Right lobe of liver (tissue), 6 donors: ENCODE data around the gene KLHL30. TPM values are rescaled to one million over a fixed set of nuclear protein-coding genes. Genes with fewer than 3 reads are reported as not detected.

Experiments
- ATAC-seq, 4 donors: fragments of 200-7000 bp; cut with Tn5 transposase; one replicate each; pipeline ENCODE4 v1.9.1; 2020; ENCODE audit warnings: mild to moderate bottlenecking in 4 of 4, moderate library complexity in 4 of 4
- DNase-seq, 3 donors: peaks; one replicate each; pipeline ENCODE4 v3.0.0-alpha.2; 2020
- H3K27ac ChIP-seq, 3 donors: fragments of 200-600 bp; one replicate each; pipeline ENCODE4 v1.8.0; 2022
- H3K27me3 ChIP-seq, 2 donors: fragments of 200-600 bp; one replicate each; pipeline ENCODE4 v1.8.0; 2022
- H3K36me3 ChIP-seq, 4 donors: fragments of 200-600 bp; sonication (generic) in 1 of 4; one replicate each; pipeline versions ENCODE4 v1.5.1 to v1.8.0; 2017 to 2022; ENCODE audit warnings: control low read depth in 1 of 4
- H3K4me1 ChIP-seq, 4 donors: fragments of 200-600 bp; sonication (generic) in 1 of 4; one replicate each; pipeline versions ENCODE4 v1.5.1 to v1.8.0; 2017 to 2022; ENCODE audit warnings: control low read depth in 1 of 4
- H3K4me3 ChIP-seq, 3 donors: fragments of 200-600 bp; one replicate each; pipeline ENCODE4 v1.8.0; 2022
- H3K9me3 ChIP-seq, 4 donors: fragments of 200-600 bp; sonication (generic) in 1 of 4; one replicate each; pipeline versions ENCODE4 v1.5.1 to v1.8.0; 2017 to 2022; ENCODE audit warnings: control low read depth in 1 of 4
- CTCF ChIP-seq, 4 donors: fragments of 200-600 bp in 3 of 4; fragments of 450-650 bp in 1 of 4; IDR thresholded peaks; one replicate each; pipeline versions ENCODE4 v1.5.1 to v1.8.0; 2016 to 2022; ENCODE audit warnings: antibody characterized with exemption in 4 of 4, mild to moderate bottlenecking in 2 of 4
- POLR2A ChIP-seq: fragments of 450-650 bp; IDR thresholded peaks from one replicate; pipeline ENCODE4 v1.6.1; 2017; ENCODE audit warnings: antibody characterized with exemption, mild to moderate bottlenecking
- WGBS: methylation state at CpG from one replicate; pipeline ENCODE4 v1.1.6; 2018; ENCODE audit warnings: low coverage, low lambda C conversion rate; ENCODE audit not compliant: insufficient coverage; ENCODE audit errors: missing lambda C conversion rate; 5-methylcytosine and 5-hydroxymethylcytosine counted together
- intact Hi-C, 2 donors: fragments of 100-400 bp; cut with DNase I; formaldehyde crosslinking; loops; one replicate each; pipeline versions ENCODE4 v1.11.2 to v1.14.1; 2022
- total RNA-seq, 6 experiments: library from RNA; depleted of rRNA in 2 of 6; stranded (reverse); fragments of >200 nt in 2 of 6; fragmentation: NEBNext Ultra II Directional in 3 of 6; extraction: Animal tissue kit (Norgen Biotek cat#: 25700) in 3 of 6; gene quantifications; one replicate each; pipeline versions ENCODE4 v1.1.0 to v1.2.4, GENCODE V29; 2016 to 2023
- donor health status: DM: no; HTN: yes; CAD: no.
- donor health status: DM: no; HTN: no; CAD: no.
- donor health status: DM: no; HTN: no; CAD: no.
- donor health status: DM: no; HTN: yes; CAD: no.
- donor health status: DM: no; HTN: yes; CAD: no.

Gene KLHL30
- total RNA-seq, 6 experiments from 2014 or later = 0.04 to 0.19 (median 0.11) TPM; not detected in 2

DNA sequence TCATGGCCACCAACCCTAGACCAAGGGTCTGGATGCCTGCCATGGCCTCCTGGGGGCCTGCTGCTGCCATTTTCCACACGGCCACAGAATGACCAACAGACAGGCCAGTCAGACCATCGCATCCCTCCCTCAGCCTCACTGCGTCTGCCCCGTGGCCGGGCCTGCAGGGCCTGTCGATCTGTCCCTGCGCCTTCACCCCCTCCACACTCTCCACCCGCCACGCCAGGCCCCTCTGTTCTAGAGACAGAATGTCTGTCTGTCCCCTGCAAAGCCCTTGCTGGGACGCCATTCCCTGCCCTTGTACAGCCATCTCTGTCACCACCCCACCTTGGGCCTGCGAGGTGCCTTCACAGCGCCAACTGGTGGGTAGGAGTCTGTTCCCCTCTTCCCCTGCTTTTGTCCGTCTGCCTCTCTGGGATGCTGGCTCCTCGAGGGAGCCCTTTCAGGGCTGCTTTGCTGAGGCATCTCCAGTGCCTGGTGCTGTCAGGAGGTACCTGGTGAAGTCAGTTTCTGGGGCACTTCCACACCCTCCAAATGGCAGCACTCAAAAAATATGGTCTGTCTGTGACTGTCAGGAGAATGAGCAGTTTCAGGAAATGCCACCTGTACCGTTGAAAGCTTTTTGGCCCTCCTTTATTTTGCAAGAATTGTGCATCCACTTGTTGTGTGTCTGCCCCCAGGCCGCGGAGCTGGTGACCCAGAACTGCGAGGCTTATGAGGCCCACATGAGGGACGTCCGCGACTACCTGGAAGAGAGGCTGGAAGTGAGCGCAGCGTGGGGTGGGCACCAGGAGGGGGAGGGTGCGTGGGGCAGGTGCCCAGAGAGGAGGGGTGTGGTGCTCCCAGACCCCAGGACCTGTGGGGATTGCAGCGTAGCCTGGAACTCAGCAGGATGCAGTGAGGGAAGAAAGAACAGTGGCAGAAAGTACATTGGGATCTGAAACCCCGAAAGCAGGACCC is 45.0 kb upstream of the KLHL30 start:
- no peak overlapping the region for H3K4me3 ChIP-seq
- no peaks in the 10 kb centered on the region for H3K36me3 ChIP-seq
- no peak overlapping the region for H3K27ac ChIP-seq
- intact Hi-C loops = no loop called here
- H3K27me3 ChIP-seq = no peaks in the 10 kb centered on the region
- DNase-seq = peak in 1 of 3 donors; percentile 37
- H3K9me3 ChIP-seq = no peaks in the 10 kb centered on the region
- H3K4me1 ChIP-seq = no peaks in the 10 kb centered on the region
- WGBS = 68% methylated on average over 3 of the region's 26 CpGs
- ATAC-seq = no peak
- TF ChIP-seq POLR2A = no peak
- TF ChIP-seq CTCF (IDR thresholded peaks at IDR 0.05) = no peak

DNA sequence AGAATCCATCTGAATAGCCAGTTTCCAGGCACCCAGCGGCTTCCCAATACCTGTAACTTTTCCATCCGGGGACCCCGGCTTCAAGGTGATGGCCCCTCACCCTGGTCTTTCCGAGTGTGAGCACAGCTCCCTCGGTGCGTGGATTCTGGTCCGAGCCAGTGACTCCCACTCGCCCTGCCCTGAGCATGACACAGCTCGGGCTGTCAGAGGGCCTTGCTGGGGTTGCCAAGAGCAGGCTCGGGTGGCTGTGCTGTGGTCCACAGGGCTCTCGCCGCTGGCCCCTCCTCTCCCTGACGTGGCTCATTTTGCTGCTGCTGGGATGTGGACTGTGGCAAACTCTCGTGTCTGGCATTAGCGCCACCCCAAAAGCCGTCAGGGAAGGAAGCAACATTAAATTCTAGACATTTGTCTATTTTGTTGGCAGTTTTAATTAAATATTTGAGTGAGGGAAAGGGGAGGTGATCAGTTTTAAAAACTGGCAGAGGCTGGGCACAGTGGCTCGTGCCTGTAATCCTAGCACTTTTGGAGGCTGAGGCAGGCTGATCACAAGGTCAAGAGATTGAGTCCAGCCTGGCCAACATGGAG is 43.9 kb upstream of the KLHL30 start:
- Histone ChIP-seq H3K27ac (no peak overlapping the region), H3K4me1 (peaks cover 0 to 5% (median 0%) of the 10 kb centered on the region in 4 donors), H3K36me3 (no peaks in the 10 kb centered on the region), H3K4me3 (no peak overlapping the region), H3K9me3 (no peaks in the 10 kb centered on the region), H3K27me3 (no peaks in the 10 kb centered on the region)
- TF ChIP-seq CTCF (IDR thresholded peaks at IDR 0.05) = no peak
- TF ChIP-seq POLR2A = no peak
- DNase-seq (peak in 2 of 3 donors; percentile 38 to 54), ATAC-seq (no peak)
- intact Hi-C loops = no loop called here
- WGBS = 90% methylated on average over 9 of the region's 17 CpGs

GRCh38 chr2:238095143-238095542 is 43.3 kb upstream of the KLHL30 start:
- H3K9me3 ChIP-seq = no peaks in the 10 kb centered on the region
- no peak overlapping the region for H3K4me3 ChIP-seq
- peaks cover 0 to 5% (median 0%) of the 10 kb centered on the region in 4 donors for H3K4me1 ChIP-seq
- no peaks in the 10 kb centered on the region for H3K27me3 ChIP-seq
- intact Hi-C loops = no loop called here
- TF ChIP-seq CTCF (IDR thresholded peaks at IDR 0.05) (no peak), POLR2A (no peak)
- 92% methylated on average over 5 of the region's 7 CpGs for WGBS
- DNase-seq (peak in 1 of 3 donors; percentile 35), ATAC-seq (no peak)
- H3K27ac ChIP-seq = no peak overlapping the region
- H3K36me3 ChIP-seq = no peaks in the 10 kb centered on the region

DNA sequence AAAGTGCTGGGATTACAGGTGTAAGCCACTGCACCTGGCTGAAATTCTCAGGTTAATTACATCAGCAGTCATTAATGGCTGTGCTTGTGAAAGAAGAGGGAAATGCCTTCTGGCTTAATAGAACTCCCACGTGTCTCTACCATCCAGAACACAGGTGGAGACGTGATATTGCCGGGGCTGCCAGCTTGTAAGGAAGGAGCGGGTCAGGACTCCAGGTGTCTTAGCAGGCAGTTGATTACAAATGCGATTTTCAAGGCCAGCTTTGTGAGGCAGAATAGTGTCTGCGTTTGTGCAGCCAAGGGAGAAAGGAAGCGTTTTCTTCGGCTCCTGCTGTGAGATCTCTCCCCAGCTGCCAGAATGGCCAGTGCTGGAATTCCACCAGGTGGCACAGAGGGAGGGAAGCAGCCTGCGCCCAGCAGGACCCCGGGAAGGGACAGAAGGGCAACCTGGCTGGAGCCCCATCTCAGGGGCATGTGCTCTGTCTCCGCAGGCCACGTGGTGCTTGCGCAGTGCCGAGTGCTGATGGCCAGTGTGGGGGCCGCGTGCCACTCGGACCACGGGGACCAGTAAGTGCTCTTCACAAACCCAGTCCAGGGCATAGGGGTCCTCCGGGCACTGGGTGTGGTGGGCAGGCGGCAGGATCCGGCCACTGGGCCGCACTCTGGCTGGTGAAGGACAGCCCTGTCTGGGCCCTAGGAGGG is 42.0 kb upstream of the KLHL30 start:
- WGBS = 85% methylated on average over 8 of the region's 22 CpGs
- TF ChIP-seq POLR2A (no peak), CTCF (IDR thresholded peaks at IDR 0.05) (no peak)

More for the DNA sequence above, 42.0 kb upstream of the KLHL30 start:
- Histone ChIP-seq H3K4me3 (no peak overlapping the region), H3K9me3 (no peaks in the 10 kb centered on the region), H3K4me1 (peaks cover 0 to 5% (median 0%) of the 10 kb centered on the region in 4 donors), H3K27me3 (no peaks in the 10 kb centered on the region), H3K36me3 (no peaks in the 10 kb centered on the region), H3K27ac (no peak overlapping the region)
- ATAC-seq (no peak), DNase-seq (peak in 1 of 3 donors; percentile 44)
- intact Hi-C loops = no loop called here
